Measurements from ENCODE around the gene ST14.
A peak's percentile ranks its signal among the peaks of the same experiment; 100 is the strongest.

The ST14 gene

DNA sequence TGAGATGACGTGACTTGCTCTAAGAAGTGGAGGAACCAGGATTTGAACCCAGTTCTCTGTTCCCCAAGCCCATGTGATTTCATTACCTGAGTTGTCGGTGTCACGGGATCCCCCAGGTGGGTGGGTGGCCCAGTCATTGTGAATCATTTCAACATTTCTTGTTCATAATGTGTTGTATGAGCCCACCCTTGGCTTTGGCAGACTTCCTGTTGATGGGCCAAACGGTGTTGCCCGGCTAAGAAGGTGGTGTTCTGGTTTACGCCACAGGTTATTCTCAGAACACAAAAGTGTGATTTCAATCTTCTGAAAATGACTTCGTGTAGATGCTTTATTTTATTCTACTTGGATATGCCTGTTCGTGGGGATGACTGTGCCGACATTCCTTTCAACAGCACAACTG lies 21.6 kb upstream of the ST14 start:
- no peak for DNase-seq

DNA sequence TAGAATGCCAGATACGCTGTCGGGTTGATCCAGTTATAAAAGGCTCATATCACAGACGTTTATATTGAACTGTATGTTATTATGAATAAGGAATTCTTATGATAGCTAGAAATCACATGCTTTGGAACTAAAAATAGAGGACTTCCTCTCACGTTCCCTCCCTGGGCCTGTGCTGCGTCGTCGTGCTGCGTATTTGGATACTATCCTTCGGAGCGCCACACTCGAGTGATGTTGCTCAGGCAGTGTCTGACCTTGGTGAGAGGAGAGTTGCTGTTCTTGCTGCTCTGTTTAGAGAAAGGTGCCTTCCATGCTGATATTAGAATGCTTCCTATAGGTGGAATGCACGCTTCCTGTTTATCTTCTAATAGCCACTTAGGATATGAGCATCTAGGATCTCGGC lies 20.2 kb upstream of the ST14 start:
- DNase-seq: no peak

DNA sequence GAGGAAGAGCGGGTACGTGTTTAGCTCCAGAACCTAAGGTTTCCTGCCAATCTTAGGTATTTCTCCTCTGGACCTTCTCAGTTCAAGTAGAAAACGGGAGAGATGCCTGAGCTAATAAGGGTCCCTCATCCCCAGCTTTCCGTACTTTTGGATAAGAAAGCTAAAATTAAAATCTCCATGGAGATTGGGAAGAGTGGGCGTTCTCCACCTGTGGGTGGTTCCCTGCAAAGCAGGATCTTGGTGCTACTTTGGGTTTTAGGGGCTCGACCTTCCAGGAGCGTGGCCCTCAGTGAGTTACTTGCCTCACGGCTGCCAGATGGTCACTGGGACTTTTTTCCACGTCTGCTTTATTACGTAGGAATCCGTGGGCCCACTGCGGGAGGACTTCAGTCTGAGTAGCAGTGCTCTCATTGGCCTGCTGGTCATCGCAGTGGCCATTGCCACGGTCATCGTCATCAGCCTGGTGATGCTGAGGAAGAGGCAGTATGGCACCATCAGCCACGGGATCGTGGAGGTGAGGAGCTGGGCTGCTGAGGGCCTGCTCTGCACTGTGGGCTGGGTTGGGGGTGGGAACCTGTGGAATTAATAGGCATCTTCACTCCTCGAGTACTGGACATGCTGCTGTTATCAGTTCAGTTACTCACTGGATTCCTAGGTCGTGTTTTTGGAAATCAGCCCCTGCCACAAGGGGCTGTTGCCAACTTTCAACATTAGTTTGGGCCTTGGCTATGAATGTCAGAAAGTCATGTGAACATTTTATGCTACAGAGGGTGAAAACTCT lies 17.8 kb upstream of the ST14 start:
- DNase-seq: no peak

DNA sequence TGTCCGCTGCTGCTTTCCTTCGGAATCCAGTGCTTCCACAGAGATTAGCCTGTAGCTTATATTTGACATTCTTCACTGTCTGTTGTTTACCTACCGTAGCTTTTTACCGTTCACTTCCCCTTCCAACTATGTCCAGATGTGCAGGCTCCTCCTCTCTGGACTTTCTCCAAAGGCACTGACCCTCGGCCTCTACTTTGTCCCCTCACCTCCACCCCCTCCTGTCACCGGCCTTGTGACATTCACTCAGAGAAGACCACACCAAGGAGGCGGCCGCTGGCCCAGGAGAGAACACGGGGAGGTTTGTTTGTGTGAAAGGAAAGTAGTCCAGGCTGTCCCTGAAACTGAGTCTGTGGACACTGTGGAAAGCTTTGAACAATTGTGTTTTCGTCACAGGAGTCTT lies 15.4 kb upstream of the ST14 start:
- DNase-seq: peak; percentile 48

DNA sequence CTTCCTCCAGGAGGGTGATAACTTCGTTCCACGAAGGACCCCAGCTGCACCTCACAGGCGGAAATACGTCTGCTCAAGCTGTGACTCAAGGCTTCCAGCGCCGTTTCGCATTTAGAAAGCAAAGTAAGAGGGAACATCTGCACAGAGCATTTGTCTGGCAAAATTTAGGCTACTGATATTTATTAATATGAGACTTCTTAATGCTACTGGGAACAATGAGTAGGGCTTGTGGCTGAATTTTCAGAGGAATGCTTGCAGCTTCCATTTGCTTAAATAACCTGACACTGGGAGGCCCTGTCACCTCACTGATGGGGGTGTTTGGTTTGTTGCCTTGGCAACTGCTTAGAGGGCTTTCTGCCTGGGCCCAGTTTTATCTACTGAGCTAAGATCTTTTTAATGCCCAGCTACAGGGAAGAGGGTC lies 14.7 kb upstream of the ST14 start:
- no peak for DNase-seq

DNA sequence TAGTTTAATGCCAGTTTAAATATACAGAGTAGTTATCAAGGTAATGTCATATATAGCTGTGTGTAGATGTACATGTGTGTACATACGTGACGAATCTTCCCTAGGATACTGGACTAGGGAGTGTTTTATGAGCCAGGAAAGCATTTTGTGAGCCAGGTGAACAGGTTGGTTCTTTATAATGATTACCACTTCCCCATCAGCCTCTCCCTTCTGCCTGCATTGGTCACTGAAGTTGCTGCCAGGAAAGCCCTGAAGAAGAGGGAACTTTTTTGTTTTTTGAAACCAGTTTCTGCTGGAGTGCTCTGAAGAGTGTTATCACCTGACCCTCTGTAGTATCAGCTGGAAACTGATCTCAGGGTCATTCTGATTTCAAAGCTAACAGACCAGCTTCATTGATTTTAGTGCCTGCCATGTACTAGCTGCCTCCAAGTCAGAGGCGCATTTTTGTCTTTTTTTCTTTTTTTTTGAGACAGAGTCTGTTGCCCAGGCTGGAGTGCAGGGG lies 14.2 kb upstream of the ST14 start:
- no peak for DNase-seq

DNA sequence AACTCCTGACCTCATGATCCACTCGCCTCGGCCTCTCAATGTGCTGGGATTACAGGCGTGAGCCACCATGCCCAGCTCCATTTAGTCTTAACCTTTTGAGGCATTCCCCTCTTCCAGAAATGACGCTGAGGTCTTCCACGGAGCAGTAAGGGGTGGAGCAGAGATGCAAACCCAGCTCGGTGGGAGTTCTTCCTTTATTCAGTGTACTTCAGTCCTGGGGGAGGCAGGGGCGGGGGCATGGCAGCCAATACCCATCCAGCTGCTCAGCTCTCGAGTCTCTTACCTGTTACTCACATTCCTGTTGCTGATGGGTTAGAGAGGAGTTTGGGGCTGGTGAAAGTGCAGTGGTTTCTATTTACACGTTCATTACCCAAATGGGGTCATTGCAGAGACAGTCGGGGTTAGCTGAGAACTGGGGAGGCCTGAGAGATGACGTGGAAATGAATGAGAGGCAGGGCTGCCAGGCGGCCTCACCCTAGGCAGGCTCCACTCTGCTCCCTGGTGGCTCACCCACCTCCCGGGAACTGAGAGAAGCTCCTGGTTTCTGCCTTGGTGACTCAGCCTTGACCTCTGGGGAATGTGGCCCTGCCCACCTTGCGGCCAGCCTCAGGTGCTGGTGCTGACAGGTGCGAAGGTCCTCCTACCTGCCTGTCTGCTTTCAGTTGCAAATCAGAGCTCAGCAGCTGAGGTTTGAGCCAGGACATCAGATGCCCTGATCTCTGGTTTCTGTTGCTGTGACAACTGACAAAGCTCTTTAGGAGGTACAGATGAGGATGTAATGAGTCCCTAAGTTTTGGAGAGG lies 13.4 kb upstream of the ST14 start:
- DNase-seq: no peak

DNA sequence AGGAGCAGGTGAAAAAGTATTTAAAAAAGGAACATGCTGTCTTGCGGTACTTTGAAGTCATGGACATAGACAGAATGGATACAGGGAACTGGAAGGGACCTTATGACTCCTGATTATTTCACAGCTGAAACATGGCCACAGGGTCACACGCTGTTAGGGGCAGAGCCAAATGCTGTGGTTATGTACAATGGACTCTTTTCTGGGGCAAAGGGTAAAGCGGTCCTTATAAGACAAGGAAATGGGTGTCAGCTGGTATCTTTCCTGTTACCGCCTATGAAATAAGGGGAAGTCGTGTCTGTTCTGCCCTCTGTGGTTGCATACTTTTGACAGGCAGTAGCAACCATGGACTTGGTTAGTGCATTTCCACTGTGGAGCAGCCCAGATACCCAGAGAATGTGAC lies 12.8 kb upstream of the ST14 start:
- peak; percentile 60 for DNase-seq

DNA sequence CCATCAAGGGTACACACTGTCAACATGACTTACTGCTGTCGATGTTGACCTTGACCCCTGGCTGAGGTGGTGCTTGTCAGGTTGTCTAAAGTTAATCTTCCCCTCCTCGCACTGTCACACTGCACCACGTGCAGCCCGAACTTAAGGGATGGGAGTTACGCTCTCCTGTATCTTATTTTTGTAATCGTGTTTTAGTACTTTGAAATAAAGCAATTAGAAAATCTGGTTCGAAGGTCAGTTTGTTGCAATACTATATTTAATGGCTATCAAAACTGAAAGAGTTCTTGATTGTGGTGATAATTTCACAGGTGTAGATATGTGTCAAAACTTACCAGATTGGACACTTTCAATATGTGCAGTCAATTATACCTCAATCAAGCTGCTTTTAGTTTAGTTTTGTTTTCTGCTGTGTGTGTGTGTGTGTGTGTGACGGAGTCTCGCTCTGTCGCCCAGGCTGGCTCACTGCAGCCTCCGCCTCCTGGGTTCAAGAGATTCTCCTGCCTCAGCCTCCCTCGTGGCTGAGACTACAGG lies 10.7 kb upstream of the ST14 start:
- DNase-seq: no peak

DNA sequence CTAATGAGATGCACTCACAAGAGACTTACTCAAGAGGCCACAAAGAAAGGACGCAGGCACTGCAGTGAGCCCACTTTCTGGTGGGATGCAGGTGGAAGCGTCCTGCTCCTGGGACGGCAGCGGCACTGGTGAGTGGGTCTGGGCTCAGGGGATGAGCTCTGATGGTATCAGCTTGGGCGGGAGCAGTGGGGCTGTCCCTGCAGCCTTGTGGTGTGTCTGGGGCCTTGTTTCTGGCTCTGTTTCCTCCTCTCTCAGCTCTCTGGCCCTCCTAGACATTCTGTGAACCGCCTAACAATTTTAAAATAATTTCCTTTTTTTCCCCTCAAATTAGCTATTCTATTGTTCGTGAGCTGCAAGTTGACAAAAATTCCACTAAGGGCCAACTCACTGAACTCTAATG lies 8.8 kb upstream of the ST14 start:
- no peak for DNase-seq

DNA sequence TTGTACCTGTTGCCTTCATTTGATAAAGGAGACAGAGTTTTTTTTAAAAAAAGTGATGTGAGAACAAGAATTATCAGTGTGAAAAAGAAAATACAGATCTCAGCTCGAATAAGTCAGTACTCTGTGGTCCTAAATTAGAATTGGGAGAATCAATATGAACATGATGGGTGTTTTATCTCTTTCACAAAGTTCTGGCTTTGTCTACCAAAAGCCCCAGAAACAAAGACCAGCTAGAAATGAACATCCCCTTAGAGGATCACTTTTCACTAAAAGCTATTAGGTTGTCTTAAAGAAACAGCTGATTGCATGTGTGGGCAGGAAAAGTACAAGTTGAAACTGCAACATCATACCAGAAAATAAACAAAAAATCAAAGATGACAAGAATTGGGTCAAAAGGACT lies 8.4 kb upstream of the ST14 start:
- no peak for DNase-seq

DNA sequence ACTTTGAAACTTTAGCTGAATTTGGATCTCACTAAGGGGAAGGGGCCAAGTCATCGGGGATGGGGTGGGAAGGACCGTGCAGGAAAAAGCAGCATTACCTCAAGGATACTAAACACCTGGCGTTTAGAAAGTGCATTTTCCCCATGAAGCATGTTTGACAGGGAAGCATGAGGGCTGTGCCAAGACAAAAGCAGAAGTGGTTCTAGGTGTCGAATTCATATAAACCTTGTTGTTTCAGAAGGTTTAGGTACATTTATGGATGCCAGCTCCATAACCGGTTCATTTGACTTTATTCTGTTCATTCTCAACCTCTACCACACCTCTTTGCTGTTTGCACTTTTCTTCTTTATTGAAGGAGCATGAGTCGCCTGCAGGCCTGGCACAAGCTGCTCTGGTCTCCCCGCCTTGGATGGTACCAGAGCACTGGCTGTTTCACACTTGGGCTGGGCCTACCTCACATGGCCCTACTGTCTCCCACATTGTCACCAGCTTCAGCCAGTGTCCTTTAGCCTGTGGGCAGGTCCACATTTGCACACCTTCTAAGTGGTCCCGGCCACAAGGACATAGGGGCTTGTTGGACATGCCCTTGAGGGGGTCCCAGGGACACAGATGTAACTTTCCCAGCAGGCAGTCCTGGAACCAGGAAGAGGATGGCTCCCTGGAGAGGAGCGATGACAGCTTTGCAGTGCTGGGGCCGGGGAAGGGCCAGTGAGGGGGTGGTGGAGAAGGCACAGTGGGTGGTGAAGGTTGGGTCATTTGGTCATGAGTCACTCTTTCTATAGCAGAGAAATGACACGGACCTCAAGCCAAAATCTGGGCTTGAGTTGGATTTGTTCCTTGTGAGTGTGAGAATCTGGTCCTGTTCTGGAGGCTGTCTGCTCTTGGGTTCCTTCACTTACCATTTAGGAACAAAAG lies 3.2 kb upstream of the ST14 start:
- DNase-seq: no peak

DNA sequence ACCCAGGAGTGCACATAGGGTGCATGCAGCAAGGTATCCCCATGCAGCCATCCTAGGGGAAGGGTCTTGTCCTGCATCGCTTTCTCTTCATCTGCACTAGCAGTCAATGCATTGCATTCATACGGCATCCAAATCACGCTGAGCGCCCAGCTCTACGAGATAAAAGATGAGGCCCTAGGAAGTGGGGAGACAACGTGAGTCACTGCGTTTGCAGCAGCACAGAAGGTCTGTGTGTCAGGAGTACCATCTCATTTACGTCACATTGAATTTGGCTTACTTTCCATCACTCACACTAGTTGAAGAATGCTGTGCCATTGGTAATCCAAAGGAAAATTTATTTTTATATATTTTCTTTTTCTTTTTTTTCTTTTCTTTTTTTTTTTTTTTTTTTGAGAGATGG lies 2.5 kb upstream of the ST14 start:
- no peak for DNase-seq

DNA sequence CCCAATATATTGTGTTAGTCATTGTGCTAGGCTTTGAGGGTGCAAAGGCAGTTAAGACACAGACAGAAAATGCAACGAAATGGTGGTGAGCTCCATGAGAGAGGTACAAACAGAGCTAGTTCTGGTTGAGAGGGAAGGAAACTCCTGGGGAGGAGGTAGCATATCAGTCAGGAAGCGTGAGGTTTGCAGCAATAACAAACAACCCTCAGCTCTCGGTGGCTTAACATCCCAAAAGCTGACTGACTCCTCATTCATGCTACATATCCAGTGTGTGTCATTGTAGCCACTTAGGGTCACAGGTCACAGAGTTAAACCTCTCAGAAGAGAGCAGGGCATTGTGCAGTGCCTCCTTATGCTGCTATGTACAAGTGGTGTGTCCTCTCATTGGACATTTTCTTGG lies 1.7 kb upstream of the ST14 start:
- DNase-seq: no peak

DNA sequence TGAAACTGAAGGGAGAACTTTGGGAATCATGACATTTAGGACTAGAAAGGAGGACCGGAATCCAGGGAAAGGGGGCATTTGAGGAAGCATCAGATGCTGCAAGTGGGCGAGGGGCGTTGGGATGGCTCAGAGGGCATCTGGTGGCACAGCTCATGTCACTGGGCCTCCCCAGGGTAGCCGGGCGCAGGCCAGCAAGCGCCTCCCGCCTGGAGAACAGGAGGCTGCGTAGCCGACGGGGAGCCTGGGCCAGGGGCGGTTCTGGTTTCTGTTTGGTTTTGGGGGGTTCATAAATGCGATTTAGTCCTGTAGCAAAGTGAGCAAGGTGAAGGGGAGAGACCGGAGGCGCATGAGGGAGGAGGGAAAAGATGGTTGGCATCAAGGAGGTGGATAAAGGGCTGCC lies 443 bp upstream of the ST14 start:
- DNase-seq: no peak

DNA sequence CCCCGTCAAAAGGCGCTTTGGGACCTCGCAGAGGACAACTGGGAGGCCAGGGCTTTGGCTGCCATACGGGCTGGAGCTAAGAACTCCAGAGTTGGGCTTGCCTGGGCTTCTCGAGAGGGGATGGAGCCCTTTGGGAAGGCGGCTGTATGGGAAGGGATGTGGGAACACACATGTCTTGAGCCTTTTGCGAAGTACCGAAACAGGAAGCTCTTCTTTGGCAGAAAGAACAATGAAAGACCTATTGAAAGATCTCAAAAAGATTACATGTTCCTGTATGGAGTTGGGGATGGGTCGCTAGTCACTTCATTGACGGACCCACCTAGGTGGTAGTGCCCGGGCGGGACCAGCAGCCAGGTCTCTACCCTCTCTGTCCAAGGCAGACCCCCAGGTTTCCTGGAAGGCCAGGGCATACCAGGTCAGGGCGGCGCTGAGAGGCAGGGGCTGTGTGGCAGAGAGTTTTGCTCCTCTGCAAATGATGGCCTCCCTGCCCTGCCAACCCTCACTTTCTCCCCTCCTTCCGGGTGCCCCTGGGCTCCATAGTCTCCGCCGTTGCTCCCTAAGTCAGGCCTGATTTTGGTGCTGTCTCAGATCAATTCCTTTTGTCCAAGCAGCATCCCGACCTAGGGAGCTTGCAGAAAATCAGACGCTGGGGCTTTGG lies 1.0 kb downstream of the ST14 start:
- no peak for DNase-seq

DNA sequence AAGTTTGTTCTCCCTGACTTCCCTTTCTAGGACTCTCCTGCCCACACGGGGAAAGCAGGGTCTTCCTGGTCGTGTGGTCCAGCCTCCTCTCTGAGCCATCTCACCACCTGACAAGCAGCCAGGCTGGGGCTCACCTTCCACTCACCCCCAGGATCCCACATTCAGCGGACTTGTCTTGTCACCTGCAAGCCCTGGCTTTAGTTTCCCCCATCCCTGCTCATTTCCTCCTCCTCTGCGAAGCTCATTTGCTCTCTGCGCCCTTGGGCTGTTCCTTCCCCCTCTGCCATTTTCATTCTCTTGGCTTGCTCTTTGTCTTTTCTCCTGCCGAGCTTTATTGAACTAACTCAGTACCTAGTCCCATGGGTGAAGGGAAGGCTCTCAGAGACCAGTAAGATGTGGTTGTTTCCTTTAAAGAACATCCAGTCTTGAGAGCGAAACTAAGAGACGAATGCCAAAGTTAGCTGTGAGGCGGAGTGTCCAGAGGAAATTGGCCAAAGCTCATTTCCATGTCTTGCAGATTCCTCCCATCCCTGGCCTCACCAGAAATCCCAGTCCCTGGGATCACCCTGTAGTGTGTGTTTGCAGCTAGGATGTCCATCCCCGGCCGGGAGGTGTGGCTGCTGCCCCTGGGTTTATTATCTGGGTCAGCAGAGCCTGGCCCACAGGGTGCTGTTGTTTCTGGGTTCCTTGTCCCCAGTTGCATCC lies 2.0 kb downstream of the ST14 start:
- no peak for DNase-seq

DNA sequence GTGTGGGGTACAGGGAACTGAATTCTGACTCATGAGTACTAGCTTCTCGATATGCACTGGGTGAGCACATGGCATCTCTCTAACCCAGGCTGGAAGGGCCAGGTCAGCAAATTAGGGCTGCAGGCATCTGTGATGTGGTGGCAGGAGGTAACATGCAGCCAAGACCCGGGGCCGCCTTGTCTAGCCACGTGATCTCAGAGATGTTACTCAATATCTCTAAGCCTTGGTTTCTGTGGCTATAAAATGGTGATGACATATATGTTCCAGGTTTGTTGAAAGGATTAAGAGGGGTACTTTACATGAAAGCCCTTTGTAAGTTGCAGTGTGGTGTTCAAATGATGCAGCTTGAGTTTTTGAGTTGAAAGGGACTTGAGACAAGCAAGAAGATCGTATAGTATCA lies 3.2 kb downstream of the ST14 start:
- no peak for DNase-seq

DNA sequence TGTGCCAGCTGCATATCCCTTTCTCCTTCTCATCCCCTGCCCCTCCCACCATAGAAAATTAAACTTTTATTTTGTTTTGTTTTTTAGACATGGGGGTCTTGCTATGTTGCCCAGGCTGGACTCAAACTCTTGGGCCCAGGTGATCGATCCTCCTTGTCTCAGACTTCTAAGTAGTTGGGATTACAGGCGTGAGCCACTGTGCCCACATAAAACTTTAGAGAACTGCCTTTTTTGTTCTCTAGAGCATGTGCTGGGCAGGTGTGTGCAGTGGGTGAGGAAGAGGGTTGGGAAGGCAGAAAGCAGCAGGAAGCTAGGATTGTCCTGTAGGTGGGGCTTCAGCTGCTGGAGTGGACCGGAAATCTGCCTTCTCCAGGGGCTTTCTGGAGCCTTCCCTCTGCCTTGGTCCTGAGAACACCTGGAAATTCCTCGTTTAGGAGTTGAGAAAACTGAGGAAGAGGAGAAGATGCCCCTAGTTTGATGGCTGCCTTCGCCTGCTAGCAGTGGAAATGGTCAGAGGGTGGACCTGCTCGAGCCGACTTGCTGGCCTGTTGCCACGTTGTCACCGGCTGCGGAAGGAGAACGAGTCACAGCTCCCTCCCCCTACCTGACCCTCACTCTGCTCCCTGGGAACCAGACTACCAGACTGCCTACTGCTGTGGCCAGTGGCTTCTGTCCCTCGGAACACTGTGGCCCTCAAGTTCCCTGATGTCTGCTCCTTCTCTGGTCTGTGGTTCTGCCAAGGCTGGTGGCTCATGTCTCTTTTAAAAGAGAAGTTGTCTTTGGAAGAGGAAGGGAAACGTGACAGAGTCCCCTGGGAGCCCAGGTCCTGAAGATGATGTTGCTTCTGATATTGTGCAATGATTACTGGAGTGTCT lies 4.0 kb downstream of the ST14 start:
- DNase-seq: no peak

DNA sequence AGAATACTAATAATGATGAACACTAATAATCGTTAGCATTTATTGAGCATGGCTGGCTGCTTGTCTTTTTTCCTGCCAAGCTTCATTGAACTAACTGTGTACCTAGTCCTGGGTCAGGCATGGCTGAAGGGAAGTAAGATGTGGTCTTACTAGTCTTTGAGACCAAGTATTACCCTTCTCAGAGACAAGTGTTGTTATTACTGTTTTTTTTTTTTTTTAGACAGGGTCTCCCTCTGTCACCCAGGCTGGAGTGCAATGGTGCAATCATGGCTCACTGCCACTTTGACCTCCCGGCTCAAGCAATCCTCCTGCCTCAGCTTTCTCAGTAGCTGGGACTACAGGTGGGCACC lies 4.6 kb downstream of the ST14 start:
- DNase-seq: no peak

Data from midbrain (tissue), 1 donor.